Measurements from ENCODE around the gene F12.
A peak's percentile ranks its signal among the peaks of the same experiment; 100 is the strongest.
"Not testable (repeated sequence)": the region's sequence is repeated elsewhere in the genome, so short reads cannot be mapped to it uniquely, and the experiment has no call there.

F12 gene

GRCh38 chr5:177386542-177386941 is 22.8 kb downstream of the F12 start:
- DNase-seq (ENCODE audit: low read depth): no peak

GRCh38 chr5:177385720-177386119 is 23.6 kb downstream of the F12 start:
- DNase-seq (ENCODE audit: low read depth): no peak

- no peak for DNase-seq (ENCODE audit: low read depth)
Observed at GRCh38 chr5:177384134-177384533, 25.2 kb downstream of the F12 start, which contains the start of gene SLC34A1. SLC34A1 (plus strand) TSS chr5:177384434; CDS start chr5:177385742, 1,308 bp downstream.

GRCh38 chr5:177383181-177383580 is 26.2 kb downstream of the F12 start:
- no peak for DNase-seq (ENCODE audit: low read depth)

GRCh38 chr5:177382423-177383029 is 26.8 kb downstream of the F12 start:
- no peak for DNase-seq (ENCODE audit: low read depth)

- DNase-seq (ENCODE audit: low read depth): no peak
Observed at GRCh38 chr5:177380805-177381126, 28.6 kb downstream of the F12 start.

- DNase-seq (ENCODE audit: low read depth): no peak
Observed at GRCh38 chr5:177378884-177379883, 30.2 kb downstream of the F12 start.

GRCh38 chr5:177377851-177378776 is 31.2 kb downstream of the F12 start:
- no peak for DNase-seq (ENCODE audit: low read depth)

GRCh38 chr5:177376107-177376506 is 33.3 kb downstream of the F12 start:
- DNase-seq (ENCODE audit: low read depth): no peak

- DNase-seq (ENCODE audit: low read depth): not testable (repeated sequence)
Observed at GRCh38 chr5:177375516-177375915, 33.8 kb downstream of the F12 start.

GRCh38 chr5:177374211-177374610 is 35.2 kb downstream of the F12 start:
- no peak for DNase-seq (ENCODE audit: low read depth)

GRCh38 chr5:177373806-177374205 is 35.6 kb downstream of the F12 start:
- no peak for DNase-seq (ENCODE audit: low read depth)

- no peak for DNase-seq (ENCODE audit: low read depth)
Observed at GRCh38 chr5:177372910-177373309, 36.5 kb downstream of the F12 start.

GRCh38 chr5:177372034-177372896 is 37.1 kb downstream of the F12 start:
- no peak for DNase-seq (ENCODE audit: low read depth)

- no peak for DNase-seq (ENCODE audit: low read depth)
Observed at GRCh38 chr5:177371120-177372033, 38.0 kb downstream of the F12 start.

GRCh38 chr5:177370488-177371119 is 38.8 kb downstream of the F12 start:
- peak; percentile 34 for DNase-seq (ENCODE audit: low read depth)

- no peak for DNase-seq (ENCODE audit: low read depth)
Observed at GRCh38 chr5:177369645-177370440, 39.5 kb downstream of the F12 start.

GRCh38 chr5:177368869-177369644 is 40.3 kb downstream of the F12 start:
- DNase-seq (ENCODE audit: low read depth): no peak

Data from stimulated activated CD8-positive, alpha-beta memory T cell treated with anti-CD3 and anti-CD28 coated beads, Interleukin-7, amount 100 ng/mL, for 24 hours (primary cell).